GM21447 (cell line): ENCODE results near the gene TWIST2.

Source experiments
- ATAC-seq: cut with Tn5 transposase; IDR thresholded peaks from one replicate; pipeline ENCODE4 v1.9.1; 2021; ENCODE audit not compliant: unreplicated experiment

TWIST2 gene

DNA sequence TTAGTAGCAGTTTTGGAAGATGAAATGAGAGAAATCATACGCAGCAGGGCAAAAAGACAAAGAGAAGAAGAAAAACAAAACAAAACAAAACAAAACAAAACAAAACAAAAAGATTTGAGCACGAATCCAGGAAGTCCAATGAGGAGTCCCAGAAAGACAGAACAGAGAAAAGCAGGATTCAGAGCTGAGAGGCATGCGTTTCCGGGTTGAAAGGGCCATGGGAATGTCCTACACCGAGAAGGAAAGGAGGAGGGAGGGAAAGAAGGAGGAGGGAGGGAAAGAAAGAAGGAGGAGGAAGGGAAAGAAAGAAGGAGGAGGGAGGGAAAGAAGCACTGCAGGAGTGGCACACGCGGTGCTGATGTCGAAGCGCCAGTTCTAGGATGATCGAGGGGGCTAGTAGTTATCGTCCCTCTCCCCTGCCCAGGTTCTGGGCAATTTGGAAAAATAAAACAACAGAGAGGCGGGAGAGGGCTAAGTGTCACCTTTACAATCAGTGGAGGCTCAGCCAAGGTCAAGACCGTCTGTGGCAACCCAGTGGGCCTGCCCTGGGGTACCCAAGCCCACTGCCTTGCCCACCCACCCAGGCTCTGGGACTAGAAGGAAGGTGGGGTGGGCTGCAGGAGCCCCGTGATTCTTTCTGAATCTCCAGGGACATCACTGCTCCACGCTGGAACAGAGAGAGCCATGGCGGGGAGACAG is 68.4 kb downstream of the TWIST2 start:
- ATAC-seq = no peak

DNA sequence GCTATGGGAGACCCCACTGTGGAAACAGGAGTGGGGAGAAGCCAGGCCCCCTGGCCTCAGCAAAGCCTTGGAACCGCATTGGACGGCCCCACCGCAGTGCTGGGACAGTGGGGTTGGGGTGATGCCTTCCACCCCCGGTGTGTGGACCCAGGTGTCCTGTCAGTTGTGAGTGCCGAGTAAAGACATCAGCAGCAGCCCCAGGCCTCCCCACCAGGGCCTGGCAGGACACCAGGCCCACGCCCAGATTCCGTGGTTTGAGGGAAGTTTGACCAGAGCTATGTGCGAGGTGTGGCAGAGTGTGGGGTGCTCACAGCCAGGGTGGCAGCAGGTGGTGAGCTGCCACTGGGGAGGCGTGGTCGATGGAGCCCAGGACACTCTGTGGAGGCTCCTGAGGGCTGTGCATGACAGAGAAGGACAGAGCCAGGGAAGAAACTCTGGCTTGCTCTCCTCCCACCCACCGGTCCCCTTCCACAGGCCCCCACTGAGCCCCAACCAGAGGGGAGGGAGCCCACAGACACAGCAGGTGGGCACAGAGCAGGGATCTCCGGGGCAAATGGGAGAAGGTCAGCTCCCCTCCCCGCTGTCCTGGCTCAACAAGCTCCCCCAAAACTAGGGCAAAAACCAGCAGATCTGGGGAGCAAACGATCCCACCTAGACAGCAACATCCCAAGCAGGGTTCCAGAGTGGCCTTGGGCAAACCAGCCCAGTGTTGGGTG is 69.1 kb downstream of the TWIST2 start:
- ATAC-seq = no peak

DNA sequence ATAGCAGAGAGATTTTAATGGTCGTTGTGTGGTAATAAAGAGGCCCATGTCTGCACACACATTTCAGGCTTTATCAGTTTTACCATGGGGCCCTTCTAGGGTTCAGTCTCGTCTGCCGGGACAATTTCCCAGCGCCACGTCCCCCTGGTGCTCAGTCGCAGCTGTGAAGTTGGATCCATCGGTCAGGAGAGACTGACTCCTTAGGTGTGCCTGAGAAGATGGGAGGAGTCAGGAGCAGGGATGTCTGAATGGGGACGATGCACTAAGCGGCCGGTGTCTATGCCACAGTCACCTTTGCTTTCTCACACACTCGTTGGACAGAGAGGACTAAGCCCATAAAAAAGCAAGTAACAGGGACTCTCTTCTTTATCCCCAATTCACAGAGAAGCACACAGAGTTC is 71.4 kb downstream of the TWIST2 start:
- no peak for ATAC-seq

DNA sequence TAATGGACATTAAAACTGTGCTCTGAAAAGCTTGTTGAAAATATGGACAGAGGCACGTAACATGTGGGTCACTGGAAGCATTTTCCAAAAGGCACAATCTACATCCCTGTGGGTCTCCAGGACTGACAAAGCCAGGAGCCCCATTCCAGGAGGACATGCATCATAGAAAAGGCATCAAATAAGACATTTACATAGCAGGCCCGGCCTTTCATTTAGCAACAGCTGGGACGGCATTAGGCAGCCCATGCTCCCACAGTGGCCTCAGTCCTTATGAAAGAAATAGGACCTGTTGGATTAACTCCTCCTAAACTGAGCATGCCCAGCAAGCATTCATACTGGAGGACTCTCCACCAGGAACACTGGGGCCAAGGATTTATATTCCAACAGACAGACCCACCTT is 72.2 kb downstream of the TWIST2 start:
- no peak for ATAC-seq

DNA sequence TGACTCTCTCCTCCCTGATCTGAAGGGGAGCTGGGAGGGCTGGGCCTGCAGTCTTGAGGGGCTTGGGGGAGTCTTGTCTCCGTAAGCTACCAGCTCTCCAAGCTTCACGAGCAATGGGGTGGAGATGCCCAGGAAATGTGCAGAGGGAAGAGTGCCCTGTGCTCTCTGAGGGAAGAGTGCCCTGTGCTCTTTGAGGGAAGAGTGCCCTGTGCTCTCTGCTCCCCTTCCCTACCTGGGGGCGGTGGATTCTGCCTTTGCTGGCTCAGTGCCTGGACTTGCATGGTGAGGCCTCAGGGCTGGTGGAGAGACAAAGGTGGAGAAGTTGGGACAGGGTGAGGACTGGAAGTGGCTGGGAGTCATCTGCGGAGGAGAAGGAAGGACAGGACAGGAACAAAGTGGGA is 72.7 kb downstream of the TWIST2 start:
- ATAC-seq = no peak

- ATAC-seq = no peak
Observed at GRCh38 chr2:238921259-238921658, 73.4 kb downstream of the TWIST2 start.

GRCh38 chr2:238921681-238922319 is 73.9 kb downstream of the TWIST2 start:
- ATAC-seq = no peak

DNA sequence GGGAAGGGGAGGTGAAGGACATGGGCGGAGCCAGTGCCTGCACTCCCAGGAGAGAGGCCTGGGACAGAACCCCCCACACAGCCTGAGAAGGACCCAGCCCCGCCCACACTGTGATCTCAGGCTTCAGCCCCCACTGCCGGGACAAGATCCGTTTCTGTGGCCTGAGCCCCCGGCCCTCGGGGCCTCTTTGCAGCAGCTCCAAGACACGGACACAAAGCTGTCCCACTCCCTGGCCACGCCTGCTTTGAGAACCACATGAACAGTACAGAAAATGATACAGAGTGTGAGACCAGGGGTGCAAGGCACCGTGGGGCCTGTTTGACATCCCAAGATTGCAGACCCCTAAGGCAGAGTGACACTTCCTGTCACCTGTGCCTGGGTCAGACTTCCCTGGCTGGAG is 74.5 kb downstream of the TWIST2 start:
- ATAC-seq = no peak

DNA sequence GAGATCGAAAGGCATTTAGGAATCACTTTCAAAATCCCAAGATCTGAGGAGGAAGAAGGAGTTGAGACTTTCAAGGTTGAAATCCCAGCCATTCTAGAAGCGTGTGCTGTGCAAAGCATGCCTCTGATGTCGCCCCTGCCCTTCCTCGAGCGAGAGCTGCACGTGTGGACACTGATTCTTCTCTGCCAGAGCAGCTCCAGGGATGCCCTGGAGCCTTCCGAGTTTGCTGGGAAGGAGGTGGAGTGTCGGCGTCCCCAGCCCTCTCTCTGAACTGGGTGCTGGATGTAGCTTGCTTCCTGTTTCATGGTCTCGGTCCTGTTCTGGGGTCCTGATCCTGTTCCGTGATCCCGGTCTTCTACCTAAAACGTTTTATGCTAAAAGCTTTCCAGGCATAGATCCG is 76.1 kb downstream of the TWIST2 start:
- ATAC-seq = no peak

GRCh38 chr2:238924796-238925195 is 76.9 kb downstream of the TWIST2 start:
- no peak for ATAC-seq

DNA sequence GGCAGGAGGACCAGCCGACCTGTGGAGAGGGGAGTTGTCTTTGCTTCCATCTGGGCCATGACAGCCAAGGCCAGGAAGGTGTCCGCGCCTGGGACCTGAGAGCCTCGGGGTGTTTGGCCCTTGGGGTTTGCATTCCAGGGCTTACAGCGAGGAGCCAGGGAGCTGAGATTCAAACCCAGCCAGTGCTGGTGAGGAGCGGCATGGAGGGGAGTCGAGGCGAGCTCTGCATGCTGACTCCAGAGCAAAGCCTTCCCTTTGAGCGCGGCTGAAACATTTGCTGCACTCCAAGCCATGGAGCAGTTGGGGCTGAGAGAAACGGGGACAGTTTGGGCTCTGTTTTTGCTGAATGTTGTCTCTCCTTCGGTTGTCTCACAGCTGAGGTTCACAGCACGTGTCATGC is 77.4 kb downstream of the TWIST2 start:
- ATAC-seq = no peak

DNA sequence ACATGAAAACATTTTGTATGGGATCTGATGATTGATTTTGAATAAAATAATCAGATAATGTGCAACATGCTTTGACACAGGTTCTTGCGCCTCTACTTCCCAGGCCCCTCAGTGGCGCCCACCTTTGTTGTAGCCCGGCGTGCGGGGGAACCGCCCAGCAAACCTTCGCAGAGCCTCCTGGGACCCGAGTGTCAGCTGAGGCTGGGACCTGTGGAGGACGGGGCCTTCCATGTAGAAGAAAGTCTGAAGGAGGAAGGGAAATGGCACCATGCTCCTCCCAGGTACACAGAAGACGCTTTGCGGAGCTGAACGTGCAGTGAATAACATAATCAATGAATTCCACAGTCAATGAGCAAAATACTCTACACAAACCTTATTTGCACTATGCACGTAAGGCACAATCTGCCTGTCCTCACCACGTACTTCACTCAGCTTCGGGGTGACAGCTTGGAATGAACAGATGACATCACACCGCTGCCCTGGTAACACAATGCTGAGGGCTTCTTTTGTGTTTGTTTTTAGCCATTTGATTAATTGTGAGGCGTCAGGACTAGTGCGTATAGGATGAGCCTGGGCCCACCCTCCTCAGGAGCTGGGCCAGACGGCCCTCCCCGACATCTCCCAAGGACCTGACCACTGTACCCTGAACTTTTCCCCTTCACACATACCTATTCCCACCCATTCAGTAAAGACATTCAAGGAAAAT is 78.1 kb downstream of the TWIST2 start:
- ATAC-seq = no peak

DNA sequence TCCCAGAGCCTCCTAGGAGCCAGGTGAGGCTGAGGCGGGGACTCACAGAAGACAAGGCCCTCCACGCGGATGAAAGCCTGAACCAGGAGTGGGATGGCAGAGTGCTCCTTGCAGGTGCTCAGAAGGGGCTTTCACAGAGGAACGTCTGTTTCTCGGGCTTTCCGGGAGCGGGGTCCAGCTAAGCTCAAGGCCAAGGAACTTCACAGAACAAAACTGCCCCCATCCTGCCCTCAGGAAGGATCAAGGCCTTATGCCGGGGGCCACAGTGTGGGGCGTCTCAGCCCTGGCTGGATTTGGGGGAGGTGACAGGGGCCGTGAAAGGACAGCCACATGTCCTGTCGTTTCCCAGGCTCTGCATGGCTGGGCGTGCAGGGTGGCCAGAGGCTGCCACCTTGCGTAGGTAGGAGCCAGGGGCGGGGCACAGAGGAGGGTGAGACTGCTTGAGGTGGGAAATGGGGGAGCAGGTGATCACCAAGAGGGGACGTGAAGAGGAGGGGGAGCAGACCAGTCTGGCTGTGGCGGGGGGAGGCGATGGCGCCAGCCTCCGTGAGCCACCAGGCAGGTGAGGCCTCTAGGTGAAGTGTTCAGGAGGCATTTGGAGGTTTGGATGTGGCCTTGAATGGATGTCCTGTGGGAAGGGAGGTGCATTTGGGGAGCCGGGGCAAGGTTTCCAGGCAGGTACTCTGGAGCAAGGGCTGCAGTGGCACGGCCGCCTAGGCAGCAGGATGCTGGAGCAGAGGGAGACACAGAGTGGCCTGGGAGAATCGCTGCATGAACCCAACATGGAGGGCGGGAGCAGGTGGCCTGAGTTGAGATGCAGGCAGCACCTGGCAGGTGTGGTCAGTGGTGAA is 79.1 kb downstream of the TWIST2 start:
- ATAC-seq = no peak

- ATAC-seq = no peak
Observed at GRCh38 chr2:238927746-238928519, 80.0 kb downstream of the TWIST2 start.

DNA sequence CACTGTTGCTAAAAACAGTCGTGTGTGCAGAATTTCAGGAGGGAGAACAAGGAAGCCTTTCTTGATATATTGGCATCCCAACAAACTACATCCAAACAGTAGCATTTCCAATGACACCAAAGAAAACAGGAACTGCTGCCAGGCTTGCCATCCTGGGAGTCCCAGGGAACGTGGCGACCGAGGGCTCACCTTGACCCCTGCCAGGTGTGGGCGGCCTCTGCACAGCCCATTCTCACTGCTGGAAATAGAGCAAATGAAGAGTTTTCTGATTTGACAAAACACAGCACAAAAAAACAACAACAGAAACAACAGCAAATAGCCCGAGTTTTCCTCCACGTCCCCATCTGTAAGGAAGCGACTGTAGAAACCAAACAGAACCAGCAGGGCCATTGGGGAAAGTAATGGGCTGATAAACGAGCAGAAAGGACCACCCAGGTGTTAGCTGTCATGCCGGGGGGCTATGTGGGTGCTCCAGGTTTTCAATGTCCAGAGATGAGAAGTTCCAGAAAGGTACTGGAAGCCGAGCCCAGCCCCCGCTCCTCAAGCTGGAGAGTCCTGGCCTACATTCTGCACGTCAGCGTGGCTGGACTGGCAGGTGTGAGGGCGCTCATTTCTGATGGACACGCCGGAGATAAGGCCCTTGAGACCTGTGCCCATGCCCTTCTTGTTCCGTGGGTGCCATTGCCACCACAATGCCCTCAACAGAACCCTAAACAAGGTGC is 80.8 kb downstream of the TWIST2 start:
- ATAC-seq = no peak

DNA sequence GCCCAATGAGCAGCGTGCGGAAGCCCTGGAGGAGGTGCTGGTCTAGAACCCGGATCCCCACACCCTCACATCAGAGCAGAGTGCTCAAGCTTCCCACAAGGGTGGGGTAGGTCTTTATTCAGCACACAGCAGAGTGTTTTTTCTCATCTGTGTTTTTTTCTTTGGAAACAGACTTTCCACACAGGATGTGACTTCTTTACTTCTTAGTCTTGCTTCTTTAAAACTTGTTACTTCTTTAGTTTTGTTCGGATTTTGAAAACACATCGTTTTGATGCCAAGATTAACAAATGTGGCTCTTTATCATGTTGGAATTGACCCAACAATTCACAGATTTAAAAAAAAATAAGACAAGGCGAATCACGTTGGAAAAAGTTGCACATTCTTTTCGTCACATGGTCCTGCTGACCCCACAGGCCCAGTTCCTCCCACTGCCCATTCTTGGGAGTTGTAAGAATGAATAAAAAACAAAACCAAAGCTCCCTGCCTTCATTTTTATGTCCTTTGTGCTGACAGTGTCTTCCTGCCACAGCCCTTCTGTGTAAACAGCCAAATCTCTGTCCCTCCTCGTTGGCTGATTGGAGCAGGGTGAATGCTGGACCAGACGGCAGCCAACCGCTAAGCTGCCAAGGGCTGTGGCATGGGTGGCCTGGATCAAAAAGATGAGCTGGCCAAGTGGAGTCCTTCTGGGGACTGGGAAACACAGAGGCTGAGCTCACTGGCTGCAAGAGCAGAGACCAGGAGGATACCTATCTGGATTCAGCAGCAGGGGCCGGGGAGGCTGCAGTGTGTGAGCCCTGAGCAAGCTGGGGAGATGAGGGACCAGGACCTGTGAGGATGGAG is 81.6 kb downstream of the TWIST2 start:
- ATAC-seq = no peak

DNA sequence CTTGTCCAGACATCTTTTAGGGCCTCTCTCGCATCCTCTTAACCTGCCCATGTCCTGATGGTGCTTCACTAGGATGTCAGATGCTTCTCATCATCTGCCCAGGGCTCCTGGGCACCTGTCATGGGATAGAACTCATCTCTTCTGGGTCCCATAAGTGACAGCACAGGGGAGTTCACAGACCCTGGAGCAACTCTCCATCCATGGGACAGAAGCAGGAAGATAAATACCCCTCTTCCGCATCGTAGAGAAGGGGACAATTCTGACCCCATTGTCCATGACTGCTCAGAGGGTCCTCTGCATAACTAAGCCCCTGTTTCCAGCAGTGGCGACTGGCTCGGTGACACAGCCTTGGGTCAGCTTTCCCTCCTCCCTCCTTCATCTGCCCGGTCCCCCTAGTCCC is 82.3 kb downstream of the TWIST2 start:
- ATAC-seq = no peak
